K562 (cell line): Measurements from ENCODE around the gene RNASET2. TPM values are rescaled to one million over a fixed set of nuclear protein-coding genes. Genes with fewer than 3 reads are reported as not detected.

Experiments used
- ATF1 ChIP-seq, 2 experiments: fragments of 450-650 bp in 1 of 2; IDR thresholded peaks; 2 replicates each; pipeline ENCODE4 v1.6.1; 2016; ENCODE audit warnings: missing compliant biosample characterization in 1 of 2, missing genetic modification characterization in 1 of 2
- BRD4 ChIP-seq: fragments of 200-600 bp; sonication (generic); IDR thresholded peaks from 2 replicates; pipeline ENCODE4 v1.6.1; 2017; ENCODE audit warnings: inconsistent platforms
- CBX3 ChIP-seq, 2 experiments: IDR thresholded peaks; 1 replicate in 1 of 2; 2 replicates in 1 of 2; pipeline ENCODE4 v1.6.1; 2012; ENCODE audit warnings: inconsistent platforms in 2 of 2, low read length in 2 of 2, borderline replicate concordance in 1 of 2, control low read depth in 1 of 2
- HSF4 ChIP-seq: fragments of 250-450 bp; sonication (Bioruptor Pico); IDR thresholded peaks from 2 replicates; pipeline ENCODE4 v2.1.2; 2022; ENCODE audit warnings: mild to moderate bottlenecking, moderate library complexity, borderline replicate concordance
- RBM25 ChIP-seq: fragments of 200-400 bp; formaldehyde crosslinking; IDR thresholded peaks from 2 replicates; pipeline ENCODE4 v1.6.1; 2018; ENCODE audit warnings: low read length, low read depth, moderate library complexity; ENCODE audit not compliant: severe bottlenecking
- SIN3A ChIP-seq, 2 experiments: fragments of 150-350 bp in 1 of 2; IDR thresholded peaks; 2 replicates each; pipeline ENCODE4 v1.6.1; 2011 to 2016; ENCODE audit warnings: borderline replicate concordance in 2 of 2, low read depth in 2 of 2, low read length in 2 of 2, mild to moderate bottlenecking in 2 of 2, moderate library complexity in 2 of 2; ENCODE audit not compliant: control insufficient read depth in 1 of 2
- TAF9B ChIP-seq: fragments of 450-650 bp; IDR thresholded peaks from 2 replicates; pipeline ENCODE4 v1.6.1; 2018; ENCODE audit warnings: mild to moderate bottlenecking; ENCODE audit not compliant: partially characterized antibody
- TFAM ChIP-seq: fragments of 250-450 bp; sonication (Bioruptor Pico); conservative IDR thresholded peaks from 2 replicates; pipeline ENCODE4 v1.5.0; 2021; ENCODE audit warnings: mild to moderate bottlenecking, moderate library complexity
- WHSC1 ChIP-seq: IDR thresholded peaks from one replicate; pipeline ENCODE4 v1.6.1; 2012; ENCODE audit warnings: low read length, control low read depth, inconsistent platforms
- ZC3H4 ChIP-seq: sonication (generic); formaldehyde crosslinking; IDR thresholded peaks from 2 replicates; pipeline ENCODE4 v1.9.0; 2021; ENCODE audit warnings: missing genetic modification reagents, borderline replicate concordance
- ZNF212 ChIP-seq: fragments of 450-650 bp; formaldehyde crosslinking; IDR thresholded peaks from 2 replicates; pipeline ENCODE4 v1.4.0; 2020; ENCODE audit warnings: mild to moderate bottlenecking
- polyA plus RNA-seq, 8 experiments: library from polyadenylated mRNA; depleted of rRNA in 4 of 8; stranded (reverse) in 5 of 8; unstranded in 3 of 8; fragments of >200 nt; fragmentation: Nextera tagmentation in 2 of 8; fragmentation: Illumina TruSeq in 1 of 8; extraction: Ambion mirVana in 2 of 8; extraction: Trizol in 1 of 8; gene quantifications; 2 replicates each; pipeline versions ENCODE4 v1.2.1 to v1.2.3, GENCODE V29; 2011 to 2014; ENCODE audit warnings: inconsistent platforms in 1 of 8, missing spikeins in 1 of 8
- total RNA-seq, 7 experiments: library from RNA; depleted of rRNA in 6 of 7; stranded (reverse); fragments of >200 nt in 6 of 7; fragmentation: Illumina TruSeq in 2 of 7; extraction: Trizol in 2 of 7; gene quantifications; 2 replicates each; pipeline versions ENCODE4 v1.2.1 to v1.2.3, GENCODE V29; 2011 to 2021; ENCODE audit warnings: low replicate concordance in 1 of 7
- TF ChIP-seq, protein P1 (sequence below): sonication (generic); formaldehyde crosslinking; IDR thresholded peaks from 2 replicates; pipeline ENCODE4 v1.5.0; 2020; ENCODE audit warnings: missing genetic modification reagents
- TF ChIP-seq, protein P2 (sequence below): fragments of 200-800 bp; sonication (Bioruptor generic); IDR thresholded peaks from 2 replicates; pipeline ENCODE4 v1.6.1; 2016; ENCODE audit warnings: missing genetic modification characterization, missing compliant biosample characterization
- TF ChIP-seq, protein P3 (sequence below): sonication (generic); formaldehyde crosslinking; IDR thresholded peaks from 2 replicates; pipeline ENCODE4 v1.9.0; 2022; ENCODE audit warnings: mild to moderate bottlenecking, missing genetic modification reagents
- TF ChIP-seq, protein P4 (sequence below): fragments of 250-450 bp; sonication (Bioruptor Pico); IDR thresholded peaks from 2 replicates; pipeline ENCODE4 v1.5.0; 2021
- TF ChIP-seq, protein P5 (sequence below): fragments of 450-650 bp; formaldehyde crosslinking; conservative IDR thresholded peaks from 2 replicates; pipeline ENCODE4 v1.4.0; 2022; ENCODE audit warnings: mild to moderate bottlenecking, missing genetic modification characterization

Gene RNASET2
- total and polyA plus RNA-seq, 9 of the 15 experiments (the other 6 are each of a cell fraction or from before 2014, with no cell fraction given): 7.4 to 141 (median 91.3) TPM

DNA sequence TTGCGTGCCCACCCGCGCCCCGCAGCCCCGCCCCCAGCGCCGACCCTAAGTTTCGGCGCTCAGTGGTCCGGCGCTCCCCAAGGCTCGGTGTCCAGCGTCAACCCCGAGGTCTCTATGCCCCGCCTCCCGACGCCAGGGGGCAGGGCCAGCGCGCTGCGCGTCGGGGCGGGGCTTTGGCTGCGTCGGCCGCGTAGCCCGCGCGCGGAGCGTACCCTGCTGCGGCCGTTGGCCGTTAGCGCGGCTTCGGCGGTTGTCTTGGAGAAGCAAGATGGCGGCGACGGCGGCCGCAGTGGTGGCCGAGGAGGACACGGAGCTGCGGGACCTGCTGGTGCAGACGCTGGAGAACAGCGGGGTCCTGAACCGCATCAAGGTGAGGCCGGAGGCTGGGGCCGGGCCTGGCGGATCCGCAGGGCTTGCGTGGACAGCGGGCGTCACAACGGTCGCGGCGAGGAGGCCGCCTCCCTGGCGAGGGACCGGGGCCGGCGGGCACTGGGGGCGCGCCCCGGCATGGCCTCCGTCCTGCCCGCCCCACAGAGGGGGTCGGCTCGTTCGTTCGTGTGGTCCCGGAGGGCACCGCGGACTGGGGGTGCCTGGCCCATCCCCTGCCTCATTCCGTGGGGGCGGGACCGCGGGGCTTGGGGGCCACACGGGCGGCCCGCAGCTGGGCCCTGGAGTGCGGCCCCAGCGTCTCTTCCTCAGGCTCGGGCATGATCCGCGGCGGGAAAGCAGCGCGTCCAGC lies 43.0 kb upstream of the RNASET2 start, which contains the start of gene CEP43 (continued):
- TF ChIP-seq, protein P1, sequence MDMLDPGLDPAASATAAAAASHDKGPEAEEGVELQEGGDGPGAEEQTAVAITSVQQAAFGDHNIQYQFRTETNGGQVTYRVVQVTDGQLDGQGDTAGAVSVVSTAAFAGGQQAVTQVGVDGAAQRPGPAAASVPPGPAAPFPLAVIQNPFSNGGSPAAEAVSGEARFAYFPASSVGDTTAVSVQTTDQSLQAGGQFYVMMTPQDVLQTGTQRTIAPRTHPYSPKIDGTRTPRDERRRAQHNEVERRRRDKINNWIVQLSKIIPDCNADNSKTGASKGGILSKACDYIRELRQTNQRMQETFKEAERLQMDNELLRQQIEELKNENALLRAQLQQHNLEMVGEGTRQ (CRISPR knock-in tag): no peak
- TF ChIP-seq ATF1 (CRISPR knock-in tag; IDR thresholded peaks at IDR 0.05): no peak
- TF ChIP-seq ATF1 (tag; IDR thresholded peaks at IDR 0.05): peak; percentile 67
- TF ChIP-seq, protein P2, sequence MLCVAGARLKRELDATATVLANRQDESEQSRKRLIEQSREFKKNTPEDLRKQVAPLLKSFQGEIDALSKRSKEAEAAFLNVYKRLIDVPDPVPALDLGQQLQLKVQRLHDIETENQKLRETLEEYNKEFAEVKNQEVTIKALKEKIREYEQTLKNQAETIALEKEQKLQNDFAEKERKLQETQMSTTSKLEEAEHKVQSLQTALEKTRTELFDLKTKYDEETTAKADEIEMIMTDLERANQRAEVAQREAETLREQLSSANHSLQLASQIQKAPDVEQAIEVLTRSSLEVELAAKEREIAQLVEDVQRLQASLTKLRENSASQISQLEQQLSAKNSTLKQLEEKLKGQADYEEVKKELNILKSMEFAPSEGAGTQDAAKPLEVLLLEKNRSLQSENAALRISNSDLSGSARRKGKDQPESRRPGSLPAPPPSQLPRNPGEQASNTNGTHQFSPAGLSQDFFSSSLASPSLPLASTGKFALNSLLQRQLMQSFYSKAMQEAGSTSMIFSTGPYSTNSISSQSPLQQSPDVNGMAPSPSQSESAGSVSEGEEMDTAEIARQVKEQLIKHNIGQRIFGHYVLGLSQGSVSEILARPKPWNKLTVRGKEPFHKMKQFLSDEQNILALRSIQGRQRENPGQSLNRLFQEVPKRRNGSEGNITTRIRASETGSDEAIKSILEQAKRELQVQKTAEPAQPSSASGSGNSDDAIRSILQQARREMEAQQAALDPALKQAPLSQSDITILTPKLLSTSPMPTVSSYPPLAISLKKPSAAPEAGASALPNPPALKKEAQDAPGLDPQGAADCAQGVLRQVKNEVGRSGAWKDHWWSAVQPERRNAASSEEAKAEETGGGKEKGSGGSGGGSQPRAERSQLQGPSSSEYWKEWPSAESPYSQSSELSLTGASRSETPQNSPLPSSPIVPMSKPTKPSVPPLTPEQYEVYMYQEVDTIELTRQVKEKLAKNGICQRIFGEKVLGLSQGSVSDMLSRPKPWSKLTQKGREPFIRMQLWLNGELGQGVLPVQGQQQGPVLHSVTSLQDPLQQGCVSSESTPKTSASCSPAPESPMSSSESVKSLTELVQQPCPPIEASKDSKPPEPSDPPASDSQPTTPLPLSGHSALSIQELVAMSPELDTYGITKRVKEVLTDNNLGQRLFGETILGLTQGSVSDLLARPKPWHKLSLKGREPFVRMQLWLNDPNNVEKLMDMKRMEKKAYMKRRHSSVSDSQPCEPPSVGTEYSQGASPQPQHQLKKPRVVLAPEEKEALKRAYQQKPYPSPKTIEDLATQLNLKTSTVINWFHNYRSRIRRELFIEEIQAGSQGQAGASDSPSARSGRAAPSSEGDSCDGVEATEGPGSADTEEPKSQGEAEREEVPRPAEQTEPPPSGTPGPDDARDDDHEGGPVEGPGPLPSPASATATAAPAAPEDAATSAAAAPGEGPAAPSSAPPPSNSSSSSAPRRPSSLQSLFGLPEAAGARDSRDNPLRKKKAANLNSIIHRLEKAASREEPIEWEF: no peak
- no peak for TF ChIP-seq TAF9B
- TF ChIP-seq, protein P3, sequence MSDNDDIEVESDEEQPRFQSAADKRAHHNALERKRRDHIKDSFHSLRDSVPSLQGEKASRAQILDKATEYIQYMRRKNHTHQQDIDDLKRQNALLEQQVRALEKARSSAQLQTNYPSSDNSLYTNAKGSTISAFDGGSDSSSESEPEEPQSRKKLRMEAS: peak; percentile 47
- TF ChIP-seq HSF4 (CRISPR knock-in tag): no peak
- TF ChIP-seq RBM25: peak; percentile 19
- no peak for TF ChIP-seq ZC3H4 (CRISPR knock-in tag)
- no peak for TF ChIP-seq WHSC1
- TF ChIP-seq, protein P4, sequence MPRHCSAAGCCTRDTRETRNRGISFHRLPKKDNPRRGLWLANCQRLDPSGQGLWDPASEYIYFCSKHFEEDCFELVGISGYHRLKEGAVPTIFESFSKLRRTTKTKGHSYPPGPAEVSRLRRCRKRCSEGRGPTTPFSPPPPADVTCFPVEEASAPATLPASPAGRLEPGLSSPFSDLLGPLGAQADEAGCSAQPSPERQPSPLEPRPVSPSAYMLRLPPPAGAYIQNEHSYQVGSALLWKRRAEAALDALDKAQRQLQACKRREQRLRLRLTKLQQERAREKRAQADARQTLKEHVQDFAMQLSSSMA (CRISPR knock-in tag): peak; percentile 69; the same call in 1 of the 2 replicates
- no peak for TF ChIP-seq TFAM (CRISPR knock-in tag)
- TF ChIP-seq, protein P5, sequence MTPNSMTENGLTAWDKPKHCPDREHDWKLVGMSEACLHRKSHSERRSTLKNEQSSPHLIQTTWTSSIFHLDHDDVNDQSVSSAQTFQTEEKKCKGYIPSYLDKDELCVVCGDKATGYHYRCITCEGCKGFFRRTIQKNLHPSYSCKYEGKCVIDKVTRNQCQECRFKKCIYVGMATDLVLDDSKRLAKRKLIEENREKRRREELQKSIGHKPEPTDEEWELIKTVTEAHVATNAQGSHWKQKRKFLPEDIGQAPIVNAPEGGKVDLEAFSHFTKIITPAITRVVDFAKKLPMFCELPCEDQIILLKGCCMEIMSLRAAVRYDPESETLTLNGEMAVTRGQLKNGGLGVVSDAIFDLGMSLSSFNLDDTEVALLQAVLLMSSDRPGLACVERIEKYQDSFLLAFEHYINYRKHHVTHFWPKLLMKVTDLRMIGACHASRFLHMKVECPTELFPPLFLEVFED (CRISPR knock-in tag): no peak
- peak; percentile 71 to 96; a peak in 3 of 4 replicates for TF ChIP-seq SIN3A (IDR thresholded peaks at IDR 0.05; ENCODE audit: borderline replicate concordance in 2 of 2, control insufficient read depth in 1 of 2, low read depth in 2 of 2, low read length in 2 of 2)
- 0 out of 3 replicates have a peak, but pooled peaks of 1 of the 2 experiments have one; percentile 26 for TF ChIP-seq CBX3 (IDR thresholded peaks at IDR 0.05; ENCODE audit: borderline replicate concordance in 1 of 2, low read length in 2 of 2)
- TF ChIP-seq BRD4: 0 out of 2 replicates have a peak, but pooled peaks have one; percentile 7
- TF ChIP-seq ZNF212 (CRISPR knock-in tag): 0 out of 2 replicates have a peak, but pooled peaks have one; percentile 62
